HepG2 (cell line): ENCODE measurements around the gene TMEM223. TPM values are rescaled to one million over a fixed set of nuclear protein-coding genes. Genes with fewer than 3 reads are reported as not detected.

Experiments used
- ATAD3A ChIP-seq: sonication (generic); formaldehyde crosslinking; IDR thresholded peaks from 2 replicates; pipeline ENCODE4 v1.4.0; 2020; ENCODE audit warnings: missing genetic modification reagents
- ATF2 ChIP-seq: sonication (generic); formaldehyde crosslinking; IDR thresholded peaks from 2 replicates; pipeline ENCODE4 v1.4.0; 2020; ENCODE audit warnings: missing genetic modification reagents
- ATF5 ChIP-seq: sonication (generic); formaldehyde crosslinking; IDR thresholded peaks from 2 replicates; pipeline ENCODE4 v1.4.0; 2020; ENCODE audit warnings: mild to moderate bottlenecking, low read depth, missing genetic modification reagents
- BRD4 ChIP-seq: sonication (generic); formaldehyde crosslinking; IDR thresholded peaks from 2 replicates; pipeline ENCODE4 v1.4.0; 2020; ENCODE audit warnings: missing genetic modification reagents
- ELF1 ChIP-seq: sonication (generic); formaldehyde crosslinking; IDR thresholded peaks from 2 replicates; pipeline ENCODE4 v1.4.0; 2020; ENCODE audit warnings: missing genetic modification reagents
- EZH2 ChIP-seq: conservative IDR thresholded peaks from 2 replicates; pipeline ENCODE4 v1.6.1; 2012; ENCODE audit warnings: mild to moderate bottlenecking, low read depth, low read length, moderate library complexity
- HDAC2 ChIP-seq: sonication (generic); formaldehyde crosslinking; IDR thresholded peaks from 2 replicates; pipeline ENCODE4 v1.4.0; 2020; ENCODE audit warnings: missing genetic modification reagents
- KAT8 ChIP-seq: IDR thresholded peaks from 2 replicates; pipeline ENCODE4 v1.6.1; 2016; ENCODE audit warnings: missing genetic modification reagents, missing compliant biosample characterization
- MEIS1 ChIP-seq: sonication (generic); formaldehyde crosslinking; IDR thresholded peaks from 2 replicates; pipeline ENCODE4 v1.9.0; 2021; ENCODE audit warnings: mild to moderate bottlenecking, missing genetic modification reagents, moderate library complexity, borderline replicate concordance
- MXD1 ChIP-seq: sonication (generic); formaldehyde crosslinking; IDR thresholded peaks from 2 replicates; pipeline ENCODE4 v1.4.0; 2020; ENCODE audit warnings: mild to moderate bottlenecking, missing genetic modification reagents
- NCOA2 ChIP-seq: sonication (generic); formaldehyde crosslinking; IDR thresholded peaks from 2 replicates; pipeline ENCODE4 v1.8.0; 2022; ENCODE audit warnings: inconsistent platforms
- NFE2 ChIP-seq: sonication (generic); formaldehyde crosslinking; IDR thresholded peaks from 2 replicates; pipeline ENCODE4 v1.4.0; 2020; ENCODE audit warnings: missing genetic modification reagents
- PHF8 ChIP-seq: sonication (generic); formaldehyde crosslinking; IDR thresholded peaks from 2 replicates; pipeline ENCODE4 v1.5.0; 2020; ENCODE audit warnings: missing genetic modification reagents
- POGK ChIP-seq: sonication (generic); formaldehyde crosslinking; conservative IDR thresholded peaks from 2 replicates; pipeline ENCODE4 v1.8.0; 2022; ENCODE audit warnings: mild to moderate bottlenecking, moderate library complexity, missing genetic modification reagents
- PPARG ChIP-seq: conservative IDR thresholded peaks from 2 replicates; pipeline ENCODE4 v1.6.1; 2016; ENCODE audit warnings: missing biosample characterization, missing genetic modification reagents
- RBM39 ChIP-seq: fragments of 200-400 bp; formaldehyde crosslinking; IDR thresholded peaks from one replicate; pipeline ENCODE4 v1.6.1; 2018; ENCODE audit warnings: antibody characterized with exemption, mild to moderate bottlenecking, low read depth, low read length; ENCODE audit not compliant: poor library complexity, severe bottlenecking
- SRSF1 ChIP-seq: fragments of 200-400 bp; formaldehyde crosslinking; optimal IDR thresholded peaks from 2 replicates; pipeline ENCODE3; 2017; ENCODE audit warnings: mild to moderate bottlenecking, low read depth, low read length, moderate library complexity
- WIZ ChIP-seq: sonication (generic); formaldehyde crosslinking; IDR thresholded peaks from 2 replicates; pipeline ENCODE4 v1.5.1; 2020; ENCODE audit warnings: mild to moderate bottlenecking, missing genetic modification reagents
- ZFP1 ChIP-seq: IDR thresholded peaks from 2 replicates; pipeline ENCODE4 v1.6.1; 2016
- ZFY ChIP-seq: sonication (generic); formaldehyde crosslinking; IDR thresholded peaks from 2 replicates; pipeline ENCODE4 v1.4.0; 2020; ENCODE audit warnings: missing genetic modification reagents
- ZNF160 ChIP-seq: sonication (generic); formaldehyde crosslinking; IDR thresholded peaks from 2 replicates; pipeline ENCODE4 v1.8.0; 2022; ENCODE audit warnings: mild to moderate bottlenecking, inconsistent platforms, missing genetic modification reagents
- ZNF383 ChIP-seq: sonication (generic); formaldehyde crosslinking; IDR thresholded peaks from 2 replicates; pipeline ENCODE4 v1.4.0; 2020; ENCODE audit warnings: missing genetic modification reagents, mild to moderate bottlenecking, borderline replicate concordance
- ZNF432 ChIP-seq: sonication (generic); formaldehyde crosslinking; IDR thresholded peaks from 2 replicates; pipeline ENCODE4 v1.5.0; 2020; ENCODE audit warnings: missing genetic modification reagents, mild to moderate bottlenecking, borderline replicate concordance
- ZNF510 ChIP-seq: sonication (generic); formaldehyde crosslinking; IDR thresholded peaks from 2 replicates; pipeline ENCODE4 v1.4.0; 2020; ENCODE audit warnings: low read depth, mild to moderate bottlenecking, missing genetic modification reagents
- ZNF670 ChIP-seq: sonication (generic); formaldehyde crosslinking; IDR thresholded peaks from 2 replicates; pipeline ENCODE4 v1.8.0; 2022; ENCODE audit warnings: mild to moderate bottlenecking, missing genetic modification reagents, borderline replicate concordance
- ZNF691 ChIP-seq: sonication (generic); formaldehyde crosslinking; IDR thresholded peaks from 2 replicates; pipeline ENCODE4 v1.4.0; 2020; ENCODE audit warnings: missing genetic modification reagents, low read depth, mild to moderate bottlenecking, borderline replicate concordance
- polyA plus RNA-seq, 8 experiments: library from polyadenylated mRNA; depleted of rRNA in 3 of 8; stranded (reverse) in 7 of 8; unstranded in 1 of 8; fragments of >200 nt; fragmentation: Illumina TruSeq in 4 of 8; extraction: Trizol in 4 of 8; gene quantifications; 2 replicates each; pipeline versions ENCODE4 v1.2.1 to v1.2.3, GENCODE V29; 2011 to 2016; ENCODE audit warnings: low read depth in 4 of 8, missing spikeins in 1 of 8, mixed read lengths in 1 of 8; ENCODE audit not compliant: insufficient read depth in 1 of 8
- total RNA-seq, 5 experiments: library from RNA; depleted of rRNA; stranded (reverse); fragments of >200 nt; fragmentation: Illumina TruSeq; extraction: Trizol; gene quantifications; 2 replicates each; pipeline ENCODE4 v1.2.3, GENCODE V29; 2016; ENCODE audit warnings: low read depth in 1 of 5

Gene TMEM223
- total and polyA plus RNA-seq, 2 of the 13 experiments (the other 11 are each of a cell fraction or from before 2014, with no cell fraction given), result 19.5 to 24.9 TPM

GRCh38 chr11:62831520-62832335 is 39.9 kb upstream of the TMEM223 start, which contains the start of gene STX5 (continued):
- TF ChIP-seq ZNF670 (CRISPR knock-in tag), result no peak
- TF ChIP-seq ATF2 (CRISPR knock-in tag), result peak; percentile 60
- TF ChIP-seq ATAD3A (CRISPR knock-in tag), result no peak
- no peak for TF ChIP-seq NFE2
- TF ChIP-seq MEIS1 (CRISPR knock-in tag), result no peak
- TF ChIP-seq ZFY (CRISPR knock-in tag), result peak; percentile 57
- no peak for TF ChIP-seq EZH2
- no peak for TF ChIP-seq PPARG (CRISPR knock-in tag)
- peak; percentile 82 for TF ChIP-seq POGK (CRISPR knock-in tag)
- TF ChIP-seq RBM39, result peak; percentile 94
- no peak for TF ChIP-seq ZNF432
- no peak for TF ChIP-seq HDAC2
- TF ChIP-seq KAT8 (CRISPR knock-in tag), result peak; percentile 81
- TF ChIP-seq ZNF510 (CRISPR knock-in tag), result peak; percentile 31; the same call in 1 of the 2 replicates
- peak; percentile 62 for TF ChIP-seq ELF1 (CRISPR knock-in tag)
- peak; percentile 78 for TF ChIP-seq SRSF1
- TF ChIP-seq ZNF160, result no peak
- no peak for TF ChIP-seq MXD1 (CRISPR knock-in tag)
- peak; percentile 75; the same call in 1 of the 2 replicates for TF ChIP-seq ATF5 (CRISPR knock-in tag)
- TF ChIP-seq BRD4 (CRISPR knock-in tag), result no peak
- TF ChIP-seq PHF8 (CRISPR knock-in tag), result peak; percentile 73
- no peak for TF ChIP-seq ZNF691 (CRISPR knock-in tag)
- 0 out of 2 replicates have a peak, but pooled peaks have one; percentile 63 for TF ChIP-seq WIZ
- peak; percentile 55 for TF ChIP-seq NCOA2 (CRISPR knock-in tag)
- TF ChIP-seq ZNF383 (CRISPR knock-in tag), result 0 out of 2 replicates have a peak, but pooled peaks have one; percentile 56
- no peak for TF ChIP-seq ZFP1 (CRISPR knock-in tag)
